GM18499 (cell line): Measurements from ENCODE around the gene LEMD1.
"Not testable (repeated sequence)": the region's sequence is repeated elsewhere in the genome, so short reads cannot be mapped to it uniquely, and the experiment has no call there.

Experiments
- ATAC-seq: cut with Tn5 transposase; IDR thresholded peaks from one replicate; pipeline ENCODE4 v1.9.1; 2021; ENCODE audit warnings: moderate number of reproducible peaks; ENCODE audit not compliant: insufficient read depth, unreplicated experiment

The LEMD1 gene

GRCh38 chr1:205447457-205448341 lies 25.8 kb upstream of the LEMD1 start:
- ATAC-seq = no peak

GRCh38 chr1:205446828-205447227 lies 25.0 kb upstream of the LEMD1 start:
- ATAC-seq = no peak

- no peak for ATAC-seq
Measured at GRCh38 chr1:205445646-205445935, 23.7 kb upstream of the LEMD1 start.

GRCh38 chr1:205444931-205445645 lies 23.2 kb upstream of the LEMD1 start:
- ATAC-seq = no peak

- ATAC-seq = no peak
Measured at GRCh38 chr1:205444300-205444930, 22.6 kb upstream of the LEMD1 start.

DNA sequence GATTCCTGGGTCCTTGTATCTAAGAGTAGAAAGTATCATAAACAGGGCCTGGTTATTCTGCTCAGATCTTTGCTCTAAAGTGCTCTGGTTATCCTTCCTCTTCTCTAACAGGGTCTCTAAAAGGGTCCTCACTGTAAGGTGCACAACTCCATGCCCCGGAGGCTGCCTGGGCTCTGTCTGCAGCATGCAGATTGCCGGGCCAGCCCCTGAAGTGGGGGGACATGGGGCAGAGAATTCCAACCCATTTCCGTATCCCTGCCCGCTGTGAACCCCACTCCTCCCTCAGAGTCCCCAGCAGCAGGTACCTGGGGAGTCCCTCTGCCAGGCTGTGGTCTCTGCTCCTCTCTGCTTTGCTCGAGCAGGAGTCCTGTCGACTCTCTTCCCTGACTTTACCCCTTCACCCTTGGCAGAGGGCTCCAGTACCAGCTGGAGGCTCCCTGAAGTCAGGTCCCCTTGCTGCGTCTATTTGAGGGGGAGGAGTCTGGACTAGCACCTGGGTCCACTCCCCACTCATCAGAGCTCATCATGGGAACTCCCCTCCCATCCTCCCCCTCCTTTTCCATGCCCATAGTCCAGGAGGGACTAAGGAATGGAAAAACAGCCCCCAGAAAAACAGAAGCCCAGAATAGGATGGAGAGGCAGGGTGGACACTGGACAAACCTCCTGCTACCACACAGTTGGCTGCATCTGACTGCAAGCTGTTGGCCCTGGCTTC lies 21.9 kb upstream of the LEMD1 start:
- ATAC-seq = no peak

DNA sequence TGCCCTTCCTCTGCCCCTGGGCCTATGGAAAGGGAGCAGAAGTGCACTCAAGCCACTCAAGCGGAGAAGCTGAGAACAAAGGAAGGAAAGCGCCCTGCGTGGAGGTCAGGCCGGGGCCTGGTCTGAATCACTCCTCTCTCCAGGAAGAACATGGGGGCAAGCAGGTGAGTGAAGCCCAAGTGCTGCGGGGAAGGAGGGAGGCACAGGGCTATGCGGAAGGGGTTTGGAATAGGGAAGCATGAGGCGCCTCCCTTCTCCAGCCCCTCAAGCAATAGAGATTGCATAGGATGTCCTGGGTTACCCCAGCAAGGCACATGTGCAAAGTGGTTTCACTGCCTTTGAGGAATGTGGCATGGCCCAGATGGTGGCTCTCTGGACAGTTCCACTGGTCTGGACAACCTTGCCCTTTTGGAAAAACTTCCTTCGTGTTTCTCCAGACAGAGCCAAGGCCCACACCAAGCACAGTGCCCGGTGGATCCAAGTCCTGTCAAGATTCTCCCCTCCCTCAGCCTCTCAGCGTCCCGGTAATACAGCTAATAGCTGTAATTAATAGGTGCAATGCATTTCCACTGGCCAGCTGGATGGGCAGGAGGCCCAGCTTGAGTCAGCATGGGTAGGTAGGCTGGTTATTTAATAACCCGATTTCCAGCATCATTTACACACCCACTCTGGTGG lies 20.3 kb upstream of the LEMD1 start:
- no peak for ATAC-seq

DNA sequence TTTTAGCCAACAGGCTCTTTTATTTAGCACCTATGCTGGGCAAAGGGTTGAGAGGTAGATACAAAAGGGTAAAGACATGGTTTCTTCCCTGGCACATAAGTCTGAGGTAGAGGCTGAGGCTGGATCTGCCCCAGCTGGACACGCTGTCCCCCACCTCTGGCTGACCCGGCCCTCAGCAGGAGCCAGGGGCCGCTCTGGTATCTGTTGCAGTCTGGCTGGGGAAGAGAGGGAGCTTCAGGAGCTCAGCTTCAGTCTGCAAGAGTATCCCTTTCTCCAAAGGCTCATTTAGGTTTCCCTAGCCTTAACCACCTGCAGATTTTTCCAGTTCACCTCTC lies 19.8 kb upstream of the LEMD1 start:
- no peak for ATAC-seq

- ATAC-seq = no peak
Measured at GRCh38 chr1:205441318-205441633, 19.4 kb upstream of the LEMD1 start.

- no peak for ATAC-seq
Measured at GRCh38 chr1:205440476-205441317, 18.8 kb upstream of the LEMD1 start.

DNA sequence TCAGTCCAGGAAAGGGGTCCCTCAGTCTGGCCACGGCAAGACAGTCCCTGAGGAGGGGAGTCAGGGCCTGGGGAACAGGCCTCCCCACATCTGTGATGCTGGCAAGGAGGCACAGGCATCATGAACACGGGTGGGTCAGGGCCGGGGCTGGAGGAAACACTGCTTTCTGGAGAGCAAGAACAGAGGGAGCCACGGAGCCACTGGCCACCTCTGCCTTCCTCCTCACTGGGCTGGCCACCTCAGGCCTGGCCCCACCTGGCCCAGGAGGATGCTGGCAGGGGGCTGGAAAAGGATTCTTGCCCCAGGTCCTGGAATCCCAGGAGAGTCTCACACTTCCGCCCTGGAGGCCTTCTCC lies 18.2 kb upstream of the LEMD1 start:
- no peak for ATAC-seq

DNA sequence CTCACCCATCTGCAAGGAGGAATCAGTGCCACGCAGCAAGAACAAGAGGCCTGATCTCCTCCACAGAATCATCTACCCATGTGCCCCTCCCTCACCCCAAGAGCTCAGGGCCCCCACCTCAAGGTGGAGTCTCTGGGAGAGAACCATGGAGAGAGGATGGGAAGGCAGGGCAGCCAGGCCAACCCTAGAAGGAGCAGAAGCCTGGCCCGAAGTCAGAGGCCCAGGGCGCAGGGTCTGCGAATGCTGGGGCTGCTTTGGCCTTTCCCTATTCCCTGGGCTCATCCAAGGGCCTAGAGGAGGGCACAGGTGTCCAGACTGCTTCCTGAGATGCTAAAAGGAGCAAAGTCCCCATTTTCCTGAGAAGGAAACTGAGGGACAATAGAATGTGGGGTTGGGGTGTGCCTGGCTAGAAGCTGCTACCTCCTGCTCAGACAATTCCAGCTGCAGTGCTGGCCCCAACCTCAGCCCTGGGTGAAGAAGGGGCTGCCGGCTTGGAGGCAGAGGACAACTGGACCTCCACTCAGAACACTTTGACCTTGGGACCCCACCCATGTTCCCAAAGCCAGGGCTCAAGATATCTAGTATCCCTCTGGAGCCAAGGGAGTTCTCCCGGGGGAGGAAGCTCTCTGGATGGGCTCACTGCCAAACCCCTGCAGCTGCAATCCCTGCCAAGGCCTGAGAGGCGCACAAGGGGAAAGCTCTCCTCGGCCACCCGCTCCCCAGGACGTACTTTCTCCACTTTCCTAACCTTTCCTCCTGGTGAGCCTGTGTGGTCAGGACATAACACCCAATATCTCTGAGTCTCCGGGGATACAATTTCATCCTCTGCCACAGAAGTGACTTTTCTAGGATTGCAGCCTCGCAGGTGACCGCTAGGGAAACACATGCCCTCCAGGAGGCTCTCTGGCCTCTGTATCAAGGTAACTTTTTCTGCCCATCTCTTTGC lies 16.6 kb upstream of the LEMD1 start:
- ATAC-seq = no peak

- no peak for ATAC-seq
Measured at GRCh38 chr1:205437570-205437969, 15.7 kb upstream of the LEMD1 start.

DNA sequence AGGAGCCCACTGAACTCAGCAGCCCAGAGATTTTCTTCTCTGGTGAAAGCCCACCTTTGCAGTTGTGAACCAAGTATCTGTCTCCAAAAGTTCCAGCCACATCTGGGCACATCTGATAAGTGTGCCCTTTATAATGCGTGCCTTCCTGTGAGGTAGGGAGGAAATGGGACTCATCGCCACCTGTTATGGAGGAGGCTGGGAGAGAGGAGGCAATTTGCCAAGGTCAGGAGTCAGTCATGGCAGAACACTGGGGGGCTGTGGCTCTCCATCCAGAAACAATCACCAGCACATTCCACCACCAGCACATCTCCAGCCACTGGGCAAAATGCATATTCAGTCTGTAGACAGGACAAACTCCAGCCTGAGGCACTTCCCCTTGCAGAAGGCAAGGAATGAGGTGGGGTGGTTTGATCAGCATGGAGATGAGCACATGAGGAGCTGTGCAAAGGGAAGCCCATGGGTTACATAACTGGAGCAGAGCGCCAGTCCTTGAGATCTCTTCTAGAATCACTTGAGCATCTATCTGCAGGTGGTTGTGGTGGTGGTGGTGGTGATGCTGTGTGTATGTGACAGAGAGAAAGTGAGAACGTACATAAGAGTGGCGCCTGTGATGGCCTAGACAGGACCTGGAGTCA lies 15.0 kb upstream of the LEMD1 start:
- ATAC-seq = no peak

DNA sequence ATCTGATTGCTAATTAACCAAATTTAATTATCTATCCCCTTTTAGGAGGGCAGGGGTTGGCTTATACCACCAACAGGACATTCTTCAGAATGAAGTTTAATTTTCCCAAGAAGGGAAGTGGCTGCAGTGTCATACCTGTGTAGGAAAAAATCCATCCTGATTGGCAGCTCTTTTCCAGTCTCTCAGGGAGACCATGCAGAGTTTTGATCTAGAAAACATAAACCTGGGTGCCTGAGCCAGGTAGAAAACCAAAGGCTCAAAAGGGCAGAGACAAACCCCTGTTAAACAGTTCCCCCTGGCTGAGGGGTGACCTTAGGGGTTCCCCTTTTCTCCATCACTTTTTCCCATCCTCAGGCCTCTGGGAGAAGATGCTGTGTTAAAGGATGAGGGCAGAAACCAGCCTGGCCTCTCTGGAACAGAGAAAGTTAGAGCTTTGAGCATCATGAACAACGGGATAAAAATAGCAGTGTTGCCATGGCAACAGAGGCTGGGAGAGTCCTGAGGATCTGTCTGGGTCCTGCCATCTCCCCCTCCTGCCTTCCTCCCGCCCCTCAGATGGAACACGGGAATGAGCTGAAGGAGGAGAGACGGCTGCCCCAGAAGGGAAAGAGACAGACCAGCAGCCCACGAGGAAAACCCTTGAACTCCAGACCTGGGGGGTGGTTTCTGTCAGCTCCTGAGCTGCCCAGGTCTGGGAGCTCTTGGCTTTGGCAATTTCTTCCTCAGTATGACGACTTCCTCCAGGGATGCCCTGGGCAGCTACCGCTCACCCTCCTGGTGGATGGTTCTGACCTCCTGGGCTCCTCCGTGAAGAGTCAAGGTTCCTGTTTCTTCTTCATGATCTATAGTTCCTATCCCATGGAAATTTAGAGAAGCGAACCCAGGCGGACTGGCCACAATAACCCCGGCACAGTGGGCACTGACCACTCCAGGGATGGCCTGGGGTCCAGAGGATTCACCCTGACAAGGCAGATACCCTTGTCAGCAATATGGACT lies 14.0 kb upstream of the LEMD1 start:
- ATAC-seq = no peak

DNA sequence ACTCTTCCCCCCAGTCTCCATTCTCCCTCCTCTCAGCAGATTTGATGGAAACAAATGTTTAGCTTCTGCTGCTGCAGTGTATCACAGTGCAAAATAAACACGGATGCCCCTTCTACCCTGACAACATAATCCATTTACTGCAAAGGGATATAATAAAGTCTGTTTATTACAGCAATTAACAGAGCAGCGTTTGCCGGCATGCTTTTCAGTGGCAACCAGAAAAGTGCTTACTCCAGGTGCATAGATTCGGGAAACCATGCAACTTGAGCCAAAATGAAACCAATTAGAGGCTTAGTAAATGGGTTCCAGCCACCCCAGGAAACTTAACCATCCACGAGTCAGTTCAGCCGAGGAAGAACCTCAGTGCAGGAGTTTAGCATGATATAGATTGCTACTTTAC lies 12.9 kb upstream of the LEMD1 start:
- no peak for ATAC-seq

GRCh38 chr1:205432692-205433091 lies 10.8 kb upstream of the LEMD1 start:
- not testable (repeated sequence) for ATAC-seq
